ENCODE results near the gene VPS51.

GRCh38 chr11:65157336-65157735, 61.3 kb downstream of the VPS51 start:
- TF ChIP-seq POLR2A (IDR thresholded peaks at IDR 0.05) (no peak), CTCF (IDR thresholded peaks at IDR 0.05) (no peak)
